ENCODE results near the gene PAX7.
"Not testable (repeated sequence)": the region's sequence is repeated elsewhere in the genome, so short reads cannot be mapped to it uniquely, and the experiment has no call there.

Gene PAX7

GRCh38 chr1:18661404-18662285, 31.0 kb downstream of the PAX7 start:
- no peak for DNase-seq (ENCODE audit: low read depth in 2 of 2)

DNA sequence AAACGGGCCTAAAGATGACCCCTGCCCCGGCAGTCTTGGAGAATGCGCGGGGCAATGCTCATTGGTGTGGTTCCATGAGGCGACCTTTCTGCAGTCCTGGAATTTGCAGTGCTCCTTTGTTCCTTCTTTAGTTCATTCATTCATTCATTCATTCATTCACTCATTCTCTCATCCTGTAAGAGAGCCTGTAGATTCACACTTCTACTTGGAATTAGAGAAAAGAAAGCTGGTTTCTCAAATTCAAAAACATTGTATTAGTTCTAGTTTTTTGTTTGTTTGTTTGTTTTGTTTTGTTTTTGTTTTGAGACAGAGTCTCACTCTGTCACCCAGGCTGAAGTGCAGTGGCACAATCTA, 31.6 kb downstream of the PAX7 start:
- DNase-seq (ENCODE audit: low read depth in 2 of 2), result no peak

DNA sequence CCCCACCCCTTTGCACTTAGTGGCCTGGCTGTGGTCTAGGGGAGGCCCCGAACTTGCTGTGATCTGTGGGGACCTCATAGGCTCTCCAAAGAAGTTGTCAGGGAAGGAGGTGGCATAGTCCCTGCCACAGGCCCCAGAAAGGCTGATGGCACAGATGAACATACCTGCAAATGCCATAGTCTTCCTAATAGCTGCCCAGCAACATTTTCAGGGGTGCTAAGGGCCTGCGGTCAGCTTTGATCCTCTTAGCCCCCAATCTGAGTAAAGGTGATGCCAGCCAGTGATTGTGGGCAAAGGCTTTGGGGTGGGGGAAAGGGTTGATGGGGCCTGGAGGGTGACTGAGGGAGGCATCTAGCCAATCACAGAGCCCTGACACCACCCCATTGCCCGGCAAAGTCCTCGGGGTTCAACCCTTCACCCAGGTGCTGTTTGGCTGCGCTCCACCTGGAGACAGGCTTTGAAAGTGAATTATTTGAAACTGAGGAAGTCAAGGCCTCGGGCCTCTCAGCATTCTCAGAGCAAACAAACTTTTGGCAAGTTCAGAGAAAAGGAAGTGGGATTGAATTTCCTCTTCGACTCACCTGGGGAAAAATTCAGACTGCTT, 35.8 kb downstream of the PAX7 start:
- DNase-seq (ENCODE audit: low read depth in 2 of 2), result no peak

- DNase-seq (ENCODE audit: low read depth in 2 of 2), result no peak
Measured at GRCh38 chr1:18667333-18667732, 36.7 kb downstream of the PAX7 start.

- no peak for DNase-seq (ENCODE audit: low read depth in 2 of 2)
Measured at GRCh38 chr1:18668046-18668445, 37.4 kb downstream of the PAX7 start.

DNA sequence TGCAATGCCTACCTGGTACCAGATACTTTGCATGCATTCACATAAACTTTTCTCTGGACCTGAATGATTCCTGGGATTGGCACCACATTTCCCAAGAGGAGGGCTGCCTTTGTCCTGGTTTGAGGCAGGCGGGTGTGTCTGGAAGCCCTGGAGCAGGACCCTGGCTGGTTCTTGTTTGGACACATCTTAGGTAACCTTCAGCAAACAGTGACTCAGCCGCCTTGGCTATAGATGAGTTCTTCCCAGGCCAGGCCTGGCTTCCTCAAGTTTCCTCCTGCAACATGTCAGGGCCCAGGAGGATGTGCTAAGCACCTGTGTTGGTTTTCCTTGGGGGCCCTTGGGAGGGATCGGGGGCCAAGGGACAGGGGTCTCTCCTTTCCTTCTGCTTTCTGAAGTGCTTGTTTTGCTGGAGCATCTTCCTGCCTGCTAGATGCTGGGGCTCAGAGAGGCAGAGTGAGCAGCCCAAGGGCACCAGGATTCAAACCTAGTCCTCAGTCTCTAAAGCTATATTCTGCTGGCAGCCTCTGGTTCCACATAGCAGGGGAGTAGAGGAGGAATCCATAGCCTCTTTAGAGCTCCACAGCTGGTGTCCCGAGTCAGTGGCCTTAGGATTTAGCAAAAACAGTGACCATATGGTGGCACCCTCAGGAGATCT, 38.2 kb downstream of the PAX7 start:
- no peak for DNase-seq (ENCODE audit: low read depth in 2 of 2)

- no peak for DNase-seq (ENCODE audit: low read depth in 2 of 2)
Measured at GRCh38 chr1:18670121-18670867, 39.6 kb downstream of the PAX7 start.

GRCh38 chr1:18670868-18671225, 40.2 kb downstream of the PAX7 start:
- DNase-seq (ENCODE audit: low read depth in 2 of 2), result no peak

DNA sequence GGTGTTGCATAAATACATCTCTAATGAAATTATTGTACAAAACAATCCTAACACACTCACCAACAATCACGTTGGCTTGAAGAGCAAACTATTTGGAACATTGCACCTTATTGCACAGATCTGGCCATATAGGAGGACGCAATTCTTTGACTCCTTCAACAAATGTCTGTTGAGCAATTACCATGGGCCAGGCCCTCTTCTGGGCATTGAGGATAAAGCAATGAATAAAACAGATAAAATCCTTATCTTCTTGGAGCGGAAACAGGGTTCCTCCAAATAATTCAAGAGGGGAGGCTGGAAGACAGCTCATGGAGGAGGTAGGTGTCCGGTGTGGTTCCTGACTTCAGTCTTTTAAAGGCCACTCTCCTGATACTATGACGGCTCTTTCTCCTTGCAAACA, 43.3 kb downstream of the PAX7 start:
- DNase-seq (ENCODE audit: low read depth in 2 of 2), result no peak

- DNase-seq (ENCODE audit: low read depth in 2 of 2), result no peak
Measured at GRCh38 chr1:18676332-18676781, 45.7 kb downstream of the PAX7 start.

- DNase-seq (ENCODE audit: low read depth in 2 of 2), result no peak
Measured at GRCh38 chr1:18681423-18681835, 50.8 kb downstream of the PAX7 start.

- no peak for DNase-seq (ENCODE audit: low read depth in 2 of 2)
Measured at GRCh38 chr1:18682375-18682774, 51.7 kb downstream of the PAX7 start.

DNA sequence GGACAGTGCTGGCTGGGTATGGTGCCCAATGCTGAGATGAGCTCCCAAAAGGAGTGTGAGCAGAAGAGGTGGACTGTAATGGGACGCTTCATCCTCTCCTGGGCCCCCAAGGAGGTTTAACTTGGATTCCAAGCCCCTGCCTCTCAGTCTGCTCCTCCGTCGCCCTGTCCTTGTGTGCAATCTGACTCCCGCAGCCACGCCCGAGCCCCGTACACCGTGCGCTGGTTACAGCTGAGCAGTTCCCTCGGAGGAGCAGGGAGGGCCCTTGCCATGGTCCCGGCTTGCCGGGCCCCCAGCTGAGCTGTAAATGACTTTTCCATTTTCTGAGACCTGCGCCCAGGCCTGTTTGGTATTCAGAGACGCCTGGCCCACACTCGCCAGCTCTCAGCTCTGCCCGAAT, 53.7 kb downstream of the PAX7 start:
- DNase-seq (ENCODE audit: low read depth in 2 of 2), result no peak

- DNase-seq (ENCODE audit: low read depth in 2 of 2), result no peak
Measured at GRCh38 chr1:18686540-18686939, 55.9 kb downstream of the PAX7 start.

- DNase-seq (ENCODE audit: low read depth in 2 of 2), result no peak
Measured at GRCh38 chr1:18687273-18687672, 56.6 kb downstream of the PAX7 start.

DNA sequence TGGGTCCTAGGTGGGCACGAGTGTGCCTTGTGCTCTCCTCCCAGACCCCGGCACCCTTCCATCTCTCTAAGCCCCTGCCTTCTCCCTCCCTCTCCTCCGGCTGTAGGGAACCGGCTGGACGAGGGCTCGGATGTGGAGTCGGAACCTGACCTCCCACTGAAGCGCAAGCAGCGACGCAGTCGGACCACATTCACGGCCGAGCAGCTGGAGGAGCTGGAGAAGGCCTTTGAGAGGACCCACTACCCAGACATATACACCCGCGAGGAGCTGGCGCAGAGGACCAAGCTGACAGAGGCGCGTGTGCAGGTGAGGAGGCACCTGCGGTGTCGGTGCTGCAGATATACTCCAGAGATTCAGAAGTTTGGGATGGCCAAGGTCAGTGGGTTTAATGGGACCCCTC, 61.0 kb downstream of the PAX7 start:
- no peak for DNase-seq (ENCODE audit: low read depth in 2 of 2)

GRCh38 chr1:18693256-18694098, 62.8 kb downstream of the PAX7 start:
- no peak for DNase-seq (ENCODE audit: low read depth in 2 of 2)

GRCh38 chr1:18694289-18694688, 63.6 kb downstream of the PAX7 start:
- DNase-seq (ENCODE audit: low read depth in 2 of 2), result not testable (repeated sequence)

GRCh38 chr1:18697541-18697940, 66.9 kb downstream of the PAX7 start:
- DNase-seq (ENCODE audit: low read depth in 2 of 2), result no peak

DNA sequence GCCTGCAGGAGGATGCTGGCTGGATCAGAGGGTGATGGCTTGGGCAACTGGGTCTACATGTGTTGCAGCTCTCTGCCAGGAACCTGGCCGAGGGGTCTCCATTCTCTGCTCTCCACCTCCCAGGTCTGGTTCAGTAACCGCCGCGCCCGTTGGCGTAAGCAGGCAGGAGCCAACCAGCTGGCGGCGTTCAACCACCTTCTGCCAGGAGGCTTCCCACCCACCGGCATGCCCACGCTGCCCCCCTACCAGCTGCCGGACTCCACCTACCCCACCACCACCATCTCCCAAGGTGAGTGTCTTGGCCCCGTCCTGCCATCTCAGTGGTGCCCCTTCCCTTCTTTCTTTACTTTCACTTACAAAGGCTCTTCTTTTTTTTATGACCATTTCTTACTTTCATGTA, 69.9 kb downstream of the PAX7 start:
- DNase-seq (ENCODE audit: low read depth in 2 of 2), result no peak

- DNase-seq (ENCODE audit: low read depth in 2 of 2), result no peak
Measured at GRCh38 chr1:18701183-18701582, 70.5 kb downstream of the PAX7 start.

Measured in stimulated activated CD4-positive, alpha-beta T cell treated with anti-CD3 and anti-CD28 coated beads, Interleukin-4, amount 100 ng/mL, for 48 hours (primary cell).